Ishikawa (cell line): Measurements from ENCODE around the gene CEACAM16.

Experiments
- RAD21 ChIP-seq: IDR thresholded peaks from 2 replicates; pipeline ENCODE4 v1.6.1; 2012; ENCODE audit warnings: low read depth
- TCF12 ChIP-seq: IDR thresholded peaks from 2 replicates; pipeline ENCODE4 v1.6.1; 2012; ENCODE audit warnings: low read depth
- YY1 ChIP-seq: IDR thresholded peaks from 2 replicates; pipeline ENCODE4 v1.6.1; 2012; ENCODE audit warnings: low read depth

DNA sequence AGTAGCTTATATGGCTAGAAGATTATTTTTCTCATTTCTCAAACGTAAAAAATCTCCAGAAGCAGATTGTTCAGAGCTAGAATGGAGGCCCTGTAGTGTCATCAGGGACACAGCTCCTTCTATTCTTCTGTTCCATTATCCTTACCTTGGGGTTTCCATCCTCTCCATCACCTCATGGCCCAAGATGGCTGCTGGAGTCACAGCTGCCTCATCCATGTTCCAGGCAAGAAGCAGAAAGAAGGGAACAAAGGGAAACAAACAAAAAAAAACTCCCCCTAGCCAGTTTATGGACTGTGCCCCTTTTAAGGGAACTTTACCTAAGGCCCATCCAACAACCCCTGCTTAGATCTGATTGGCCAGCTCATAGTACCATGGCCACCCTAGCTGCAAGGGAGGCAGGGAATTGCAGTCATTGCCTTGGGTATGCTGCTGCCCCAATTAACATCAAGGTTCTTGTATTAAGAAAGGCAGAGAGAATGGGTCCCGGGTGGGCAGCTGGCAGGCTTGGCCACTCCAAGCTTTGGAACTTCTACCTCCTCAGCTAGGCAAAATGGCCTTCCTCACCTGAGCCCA lies 15.7 kb downstream of the CEACAM16 start:
- TF ChIP-seq RAD21 (no peak), YY1 (no peak), TCF12 (no peak)
